Ramos (cell line): Measurements from ENCODE around the gene LMNTD1.
"Not testable (repeated sequence)": the region's sequence is repeated elsewhere in the genome, so short reads cannot be mapped to it uniquely, and the experiment has no call there.

Experiments used
- in situ Hi-C: fragments of 300-500 bp; cut with MboI; formaldehyde crosslinking; loops from one replicate; pipeline ENCODE4 v1.14.3; 2022; ENCODE audit warnings: low sequenced_read_pairs; ENCODE audit not compliant: unreplicated experiment

Gene LMNTD1

GRCh38 chr12:25493682-25494081 is 59.4 kb downstream of the LMNTD1 start:
- in situ Hi-C loops: no loop called here

GRCh38 chr12:25491396-25492325 is 61.4 kb downstream of the LMNTD1 start:
- in situ Hi-C loops: no loop called here

- in situ Hi-C loops: not testable (repeated sequence)
Observed at GRCh38 chr12:25488956-25489870, 63.9 kb downstream of the LMNTD1 start.

- in situ Hi-C loops: no loop called here
Observed at GRCh38 chr12:25482625-25483024, 70.5 kb downstream of the LMNTD1 start.

GRCh38 chr12:25480145-25480544 is 72.9 kb downstream of the LMNTD1 start:
- in situ Hi-C loops: no loop called here

- in situ Hi-C loops: no loop called here
Observed at GRCh38 chr12:25477217-25477616, 75.9 kb downstream of the LMNTD1 start.

GRCh38 chr12:25472453-25472852 is 80.6 kb downstream of the LMNTD1 start:
- in situ Hi-C loops: no loop called here

GRCh38 chr12:25469861-25470260 is 83.2 kb downstream of the LMNTD1 start:
- in situ Hi-C loops: no loop called here

GRCh38 chr12:25469368-25469767 is 83.7 kb downstream of the LMNTD1 start:
- in situ Hi-C loops: no loop called here

GRCh38 chr12:25463521-25463920 is 89.6 kb downstream of the LMNTD1 start:
- in situ Hi-C loops: no loop called here

GRCh38 chr12:25463005-25463404 is 90.1 kb downstream of the LMNTD1 start:
- in situ Hi-C loops: no loop called here

- in situ Hi-C loops: no loop called here
Observed at GRCh38 chr12:25459541-25459951, 93.5 kb downstream of the LMNTD1 start.

- in situ Hi-C loops: no loop called here
Observed at GRCh38 chr12:25458047-25458552, 95.0 kb downstream of the LMNTD1 start.

- in situ Hi-C loops: no loop called here
Observed at GRCh38 chr12:25456474-25456873, 96.6 kb downstream of the LMNTD1 start.

GRCh38 chr12:25455696-25456095 is 97.4 kb downstream of the LMNTD1 start:
- in situ Hi-C loops: no loop called here

- in situ Hi-C loops: no loop called here
Observed at GRCh38 chr12:25449007-25449406, 104.1 kb downstream of the LMNTD1 start.

- in situ Hi-C loops: no loop called here
Observed at GRCh38 chr12:25447046-25447445, 106.0 kb downstream of the LMNTD1 start.

GRCh38 chr12:25438638-25439037 is 114.4 kb downstream of the LMNTD1 start:
- in situ Hi-C loops: loop anchor here (10.0 kb wide), 1 partner anchor 596 kb away; no protein-coding TSS in a partner anchor

GRCh38 chr12:25436206-25437030 is 116.7 kb downstream of the LMNTD1 start:
- in situ Hi-C loops: loop anchor here (10.0 kb wide), 1 partner anchor 598 kb away; no protein-coding TSS in a partner anchor

- in situ Hi-C loops: loop anchor here (10.0 kb wide), 1 partner anchor 599 kb away; no protein-coding TSS in a partner anchor
Observed at GRCh38 chr12:25435431-25435830, 117.7 kb downstream of the LMNTD1 start.
